HPDE6-E6E7 (cell line): ENCODE measurements around the gene NQO2.
"Not testable (repeated sequence)": the region's sequence is repeated elsewhere in the genome, so short reads cannot be mapped to it uniquely, and the experiment has no call there.

Experiments used
- DNase-seq: peaks from one replicate; pipeline ENCODE4 v3.0.0; 2011; ENCODE audit warnings: missing footprints; ENCODE audit errors: extremely low spot score

Gene NQO2

GRCh38 chr6:3013901-3014674 lies 14.4 kb downstream of the NQO2 start:
- DNase-seq = no peak

GRCh38 chr6:3014675-3015066 lies 15.0 kb downstream of the NQO2 start:
- DNase-seq = no peak

GRCh38 chr6:3015144-3015543 lies 15.4 kb downstream of the NQO2 start:
- no peak for DNase-seq

- no peak for DNase-seq
These were observed 17.0 kb downstream of the NQO2 start for GRCh38 chr6:3016473-3017280.

DNA sequence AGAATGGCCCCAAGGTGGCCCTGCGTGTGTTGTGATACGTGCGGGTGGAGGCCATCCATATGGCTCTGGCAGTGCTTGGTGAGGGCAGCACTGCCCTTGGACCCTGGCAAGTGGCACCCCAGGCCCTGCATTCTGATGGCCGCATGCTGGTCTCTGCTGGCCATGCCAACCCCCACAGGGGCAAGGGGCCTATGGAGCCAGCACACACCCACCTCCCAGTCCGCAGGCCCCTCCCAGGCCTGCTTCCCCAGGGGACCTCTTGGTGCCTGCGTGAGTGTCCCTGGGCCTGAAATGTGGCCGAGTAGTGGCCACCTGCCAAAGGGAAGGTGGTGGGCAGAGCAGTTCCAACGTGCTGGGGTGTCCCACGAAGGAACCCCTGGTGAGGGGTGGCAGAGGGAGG lies 17.6 kb downstream of the NQO2 start:
- no peak for DNase-seq

- no peak for DNase-seq
These were observed 19.4 kb downstream of the NQO2 start for GRCh38 chr6:3019065-3019464.

DNA sequence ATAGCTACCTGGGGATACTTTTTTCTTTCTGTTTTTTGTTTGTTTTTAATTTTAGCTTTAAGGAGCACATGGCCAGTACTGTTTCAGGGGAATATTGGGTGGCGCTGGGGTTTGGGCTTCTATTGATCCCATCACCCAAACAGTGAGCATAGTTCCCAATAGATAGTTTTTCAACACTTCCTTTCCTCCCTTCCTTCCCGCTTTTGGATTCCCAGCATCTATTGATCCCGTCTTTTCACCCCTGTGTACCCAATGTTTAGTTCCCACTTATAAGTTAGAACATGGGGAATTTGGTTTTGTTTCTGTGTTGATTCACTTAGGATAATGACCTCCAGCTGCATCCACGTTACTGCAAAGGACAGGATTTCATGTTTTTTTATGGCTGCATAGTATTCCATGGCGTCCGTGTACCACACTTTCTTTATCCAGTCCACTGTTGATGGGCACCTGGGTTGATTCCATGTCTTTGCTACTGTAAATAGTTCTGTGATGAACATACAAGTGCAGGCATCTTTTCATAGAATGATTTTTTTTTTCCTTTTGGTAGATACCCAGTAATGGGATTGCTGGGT lies 20.1 kb downstream of the NQO2 start:
- no peak for DNase-seq

DNA sequence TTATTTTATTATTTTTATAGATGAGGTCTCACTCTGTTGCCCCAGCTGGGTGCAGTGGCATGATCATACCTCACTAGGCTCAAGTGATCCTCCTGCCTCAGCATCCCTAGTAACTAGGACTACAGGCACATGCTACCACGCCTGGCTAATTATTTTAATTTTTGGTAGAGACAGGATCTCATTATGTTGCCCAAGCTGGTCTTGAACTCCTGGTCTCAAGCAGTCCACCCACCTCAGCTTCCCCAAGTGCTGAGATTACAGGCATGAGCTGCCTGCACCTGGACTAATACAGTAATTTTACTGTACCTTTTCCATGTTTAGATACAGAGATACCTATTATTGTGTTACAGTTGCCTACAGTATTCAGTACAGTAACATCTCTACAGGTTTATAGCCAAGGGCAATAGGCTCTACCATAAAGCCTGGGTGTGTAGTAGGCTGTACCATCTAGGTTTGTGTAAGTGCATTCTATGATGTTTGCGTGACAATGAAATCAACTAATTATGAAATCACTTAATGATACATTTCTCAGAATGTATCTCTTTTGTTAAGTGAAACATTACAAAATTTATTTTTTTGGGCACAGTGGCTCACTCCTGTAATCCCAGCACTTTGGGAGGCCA lies 21.4 kb downstream of the NQO2 start:
- not testable (repeated sequence) for DNase-seq

DNA sequence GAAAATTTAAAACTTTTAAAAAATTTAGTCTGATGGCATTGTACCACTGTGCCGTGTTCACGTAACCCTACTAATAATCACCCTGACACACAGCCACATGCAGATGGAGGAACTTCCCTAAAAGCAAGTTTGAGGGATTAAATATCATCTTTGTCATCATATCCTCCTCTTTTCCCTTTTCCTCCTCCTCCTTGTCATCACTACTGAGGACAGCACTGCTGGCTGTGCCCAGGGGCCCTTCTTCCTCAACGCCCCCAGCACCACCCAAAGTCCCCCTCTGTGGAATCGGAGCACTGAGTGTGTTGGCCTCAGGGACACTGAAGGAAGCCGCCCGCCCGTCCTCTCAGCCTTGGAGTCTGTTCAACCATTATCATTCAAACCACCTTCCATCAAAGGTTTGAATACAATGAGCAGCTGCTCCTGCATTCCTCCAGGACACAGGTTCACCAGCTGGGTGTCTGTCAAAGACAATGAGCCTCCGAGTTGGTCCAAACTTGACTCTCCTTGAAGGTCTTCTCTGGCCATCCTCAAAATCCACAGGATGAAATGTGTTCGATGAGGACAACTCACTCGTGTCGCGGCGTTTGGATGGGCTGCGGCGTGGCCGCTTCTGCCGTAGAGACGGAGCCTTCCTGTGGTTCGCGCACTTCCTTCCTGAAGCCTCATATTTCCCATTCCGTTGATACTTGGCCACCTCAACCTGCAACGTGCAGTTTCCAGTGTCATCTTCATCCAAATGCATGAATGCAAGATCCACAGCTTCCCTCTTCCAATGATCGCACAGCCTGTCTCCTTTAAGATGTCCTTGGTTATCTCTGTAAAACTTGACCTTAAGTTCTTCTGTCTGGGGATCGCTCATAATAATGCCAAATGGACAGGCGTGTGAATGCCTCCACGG lies 23.3 kb downstream of the NQO2 start:
- no peak for DNase-seq

- DNase-seq = peak; percentile 87
These were observed 24.2 kb downstream of the NQO2 start for GRCh38 chr6:3023663-3024483.

DNA sequence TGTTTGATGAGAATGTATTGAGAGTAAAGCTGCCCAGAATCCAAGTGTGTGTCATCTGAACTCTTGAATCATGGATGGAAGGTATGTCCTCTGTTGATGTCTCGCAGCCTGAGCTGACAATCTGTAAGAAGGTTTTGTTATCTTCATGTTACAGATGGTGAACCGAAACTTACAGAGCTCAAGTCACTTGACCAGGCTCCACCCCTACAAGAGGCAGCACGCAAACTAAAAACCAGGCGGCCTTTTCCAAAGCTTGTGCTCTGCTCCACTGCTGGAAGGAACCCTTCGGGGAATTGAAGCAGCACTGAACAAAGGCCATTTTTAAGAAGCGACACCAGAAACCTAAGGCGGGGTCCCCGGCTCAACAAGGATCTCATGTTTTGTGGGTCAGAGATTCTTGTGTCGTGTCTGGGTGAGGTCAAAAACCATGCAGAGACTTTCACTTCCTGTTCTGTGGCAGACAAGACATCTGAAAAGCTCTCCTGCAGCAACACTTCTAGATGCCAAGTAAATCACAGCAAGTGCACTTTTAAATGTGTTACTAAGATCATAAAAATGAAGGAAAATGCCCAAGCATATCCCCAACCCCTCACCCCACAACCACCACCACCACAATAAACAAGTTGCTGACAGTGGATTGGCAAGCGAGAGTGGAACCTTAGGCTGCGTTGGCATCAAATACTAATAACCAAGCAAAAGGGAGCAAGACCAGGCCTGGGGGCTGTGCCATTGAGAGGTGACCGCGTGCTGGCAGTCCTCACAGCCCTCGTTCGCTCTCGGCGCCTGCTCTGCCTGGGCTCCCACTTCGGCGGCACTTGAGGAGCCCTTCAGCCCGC lies 27.3 kb downstream of the NQO2 start:
- DNase-seq = no peak

- DNase-seq = not testable (repeated sequence)
These were observed 28.5 kb downstream of the NQO2 start for GRCh38 chr6:3028156-3028555.

- no peak for DNase-seq
These were observed 32.4 kb downstream of the NQO2 start for GRCh38 chr6:3031857-3032640.

- peak; percentile 42 for DNase-seq
These were observed 33.3 kb downstream of the NQO2 start for GRCh38 chr6:3032986-3033385.

DNA sequence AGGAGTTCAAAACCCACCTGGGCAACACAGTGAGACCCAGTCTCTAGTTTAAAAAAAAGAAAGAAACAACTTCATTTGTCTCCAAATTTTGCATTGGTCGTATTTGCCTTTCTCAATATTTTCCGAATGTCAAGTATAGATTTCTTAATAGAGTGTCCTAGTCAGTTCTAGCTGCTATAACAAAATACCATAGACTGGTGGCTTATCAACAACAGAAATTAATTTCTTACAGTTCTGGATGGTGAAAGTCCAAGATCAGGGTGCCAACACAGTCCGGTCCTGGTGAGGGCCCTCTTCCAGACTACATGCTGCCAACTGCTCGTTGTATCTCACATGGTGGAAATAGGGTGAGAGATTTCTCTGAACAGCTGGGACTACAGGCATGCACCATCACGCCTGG lies 34.0 kb downstream of the NQO2 start:
- DNase-seq = no peak

GRCh38 chr6:3035397-3035796 lies 35.7 kb downstream of the NQO2 start:
- no peak for DNase-seq

GRCh38 chr6:3036861-3037637 lies 37.4 kb downstream of the NQO2 start:
- no peak for DNase-seq
